ENCODE data around the gene SPDYE3. TPM values are rescaled to one million over a fixed set of nuclear protein-coding genes. Genes with fewer than 3 reads are reported as not detected.

The SPDYE3 gene
- total and polyA plus RNA-seq, 2 of the 13 experiments (the other 11 are each of a cell fraction or from before 2014, with no cell fraction given): not detected

DNA sequence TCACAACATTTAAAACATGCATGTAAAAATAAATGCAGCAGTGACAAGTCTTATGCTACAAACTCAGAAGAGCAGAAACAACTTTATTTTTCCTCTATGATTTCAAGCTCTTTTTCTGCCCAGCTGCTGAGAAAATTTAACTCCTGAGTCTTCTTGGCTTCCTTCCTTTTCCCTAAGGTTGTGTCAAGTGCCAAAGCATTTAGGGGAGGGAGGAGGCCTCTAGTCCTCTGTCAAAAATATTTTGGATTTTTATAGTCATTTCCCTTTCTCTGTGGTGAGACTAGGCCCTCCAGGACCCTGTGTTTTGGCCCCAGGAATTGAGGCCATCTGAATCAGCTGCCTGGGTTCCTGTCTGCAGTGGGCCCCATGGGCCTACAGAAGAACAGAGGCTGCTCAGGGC is 39.4 kb downstream of the SPDYE3 start:
- Histone ChIP-seq H4K20me1 (ENCODE audit: insufficient read depth, low read length) (0 out of 2 replicates have a peak, but pooled peaks cover 10% of the 10 kb centered on the region), H3K27ac (ENCODE audit: extremely low read length, insufficient read depth, low read length) (no peak overlapping the region), H3K9me3 (ENCODE audit: low read length) (no peaks in the 10 kb centered on the region), H3K36me3 (replicated peaks in 1 of 2; ENCODE audit: control insufficient read depth in 1 of 2, insufficient read depth in 2 of 2, low read length in 2 of 2) (peaks cover 27 to 65% of the 10 kb centered on the region in 2 experiments), H3K4me2 (ENCODE audit: low read depth, low read length) (no peak overlapping the region), H3K9ac (ENCODE audit: insufficient read depth, low read depth, low read length) (no peak overlapping the region), H2AFZ (ENCODE audit: low read length) (no peak overlapping the region), H3K27me3 (ENCODE audit: control insufficient read depth in 1 of 2, insufficient read depth in 2 of 2, low read length in 2 of 2) (no peaks in the 10 kb centered on the region; a peak in 1 of 5 replicates), H3K4me1 (ENCODE audit: insufficient read depth, low read length) (peaks cover 11% of the 10 kb centered on the region), H3K4me3 (replicated peaks in 1 of 3; ENCODE audit: insufficient read depth in 1 of 3, low read depth in 2 of 3, low read length in 3 of 3) (no peak overlapping the region), H3K79me2 (ENCODE audit: insufficient read depth, low read length) (no peaks in the 10 kb centered on the region)
- intact Hi-C loops (cut with micrococcal nuclease; ENCODE audit: unreplicated experiment): loop anchor here (10.0 kb wide), 1 partner anchor 102 kb away; no protein-coding TSS in a partner anchor
- ChIA-PET CTCF (ENCODE audit: low intra/inter-chr PET ratio, low total read pairs) (no interaction called here), POLR2A (no interaction called here)
- in situ Hi-C loops (cut with HindIII; ENCODE audit: extremely low pct_ligation_motif_present, low pct_unique_long_range_greater_than_20kb): no loop called here
- FAIRE-seq (no peak), ATAC-seq (no peak), DNase-seq (ENCODE audit: low spot score) (no peak)
- no TSS peak for BruUV-seq (replicated peaks)
- 0 out of 2 replicates have a peak, but pooled peaks have one; percentile 19 for TF ChIP-seq RBFOX2 (IDR thresholded peaks at IDR 0.05; ENCODE audit: low read depth, low read length)
- TF ChIP-seq, protein P1, sequence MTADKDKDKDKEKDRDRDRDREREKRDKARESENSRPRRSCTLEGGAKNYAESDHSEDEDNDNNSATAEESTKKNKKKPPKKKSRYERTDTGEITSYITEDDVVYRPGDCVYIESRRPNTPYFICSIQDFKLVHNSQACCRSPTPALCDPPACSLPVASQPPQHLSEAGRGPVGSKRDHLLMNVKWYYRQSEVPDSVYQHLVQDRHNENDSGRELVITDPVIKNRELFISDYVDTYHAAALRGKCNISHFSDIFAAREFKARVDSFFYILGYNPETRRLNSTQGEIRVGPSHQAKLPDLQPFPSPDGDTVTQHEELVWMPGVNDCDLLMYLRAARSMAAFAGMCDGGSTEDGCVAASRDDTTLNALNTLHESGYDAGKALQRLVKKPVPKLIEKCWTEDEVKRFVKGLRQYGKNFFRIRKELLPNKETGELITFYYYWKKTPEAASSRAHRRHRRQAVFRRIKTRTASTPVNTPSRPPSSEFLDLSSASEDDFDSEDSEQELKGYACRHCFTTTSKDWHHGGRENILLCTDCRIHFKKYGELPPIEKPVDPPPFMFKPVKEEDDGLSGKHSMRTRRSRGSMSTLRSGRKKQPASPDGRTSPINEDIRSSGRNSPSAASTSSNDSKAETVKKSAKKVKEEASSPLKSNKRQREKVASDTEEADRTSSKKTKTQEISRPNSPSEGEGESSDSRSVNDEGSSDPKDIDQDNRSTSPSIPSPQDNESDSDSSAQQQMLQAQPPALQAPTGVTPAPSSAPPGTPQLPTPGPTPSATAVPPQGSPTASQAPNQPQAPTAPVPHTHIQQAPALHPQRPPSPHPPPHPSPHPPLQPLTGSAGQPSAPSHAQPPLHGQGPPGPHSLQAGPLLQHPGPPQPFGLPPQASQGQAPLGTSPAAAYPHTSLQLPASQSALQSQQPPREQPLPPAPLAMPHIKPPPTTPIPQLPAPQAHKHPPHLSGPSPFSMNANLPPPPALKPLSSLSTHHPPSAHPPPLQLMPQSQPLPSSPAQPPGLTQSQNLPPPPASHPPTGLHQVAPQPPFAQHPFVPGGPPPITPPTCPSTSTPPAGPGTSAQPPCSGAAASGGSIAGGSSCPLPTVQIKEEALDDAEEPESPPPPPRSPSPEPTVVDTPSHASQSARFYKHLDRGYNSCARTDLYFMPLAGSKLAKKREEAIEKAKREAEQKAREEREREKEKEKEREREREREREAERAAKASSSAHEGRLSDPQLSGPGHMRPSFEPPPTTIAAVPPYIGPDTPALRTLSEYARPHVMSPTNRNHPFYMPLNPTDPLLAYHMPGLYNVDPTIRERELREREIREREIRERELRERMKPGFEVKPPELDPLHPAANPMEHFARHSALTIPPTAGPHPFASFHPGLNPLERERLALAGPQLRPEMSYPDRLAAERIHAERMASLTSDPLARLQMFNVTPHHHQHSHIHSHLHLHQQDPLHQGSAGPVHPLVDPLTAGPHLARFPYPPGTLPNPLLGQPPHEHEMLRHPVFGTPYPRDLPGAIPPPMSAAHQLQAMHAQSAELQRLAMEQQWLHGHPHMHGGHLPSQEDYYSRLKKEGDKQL (CRISPR knock-in tag; IDR thresholded peaks at IDR 0.05; ENCODE audit: low read depth): no peak

DNA sequence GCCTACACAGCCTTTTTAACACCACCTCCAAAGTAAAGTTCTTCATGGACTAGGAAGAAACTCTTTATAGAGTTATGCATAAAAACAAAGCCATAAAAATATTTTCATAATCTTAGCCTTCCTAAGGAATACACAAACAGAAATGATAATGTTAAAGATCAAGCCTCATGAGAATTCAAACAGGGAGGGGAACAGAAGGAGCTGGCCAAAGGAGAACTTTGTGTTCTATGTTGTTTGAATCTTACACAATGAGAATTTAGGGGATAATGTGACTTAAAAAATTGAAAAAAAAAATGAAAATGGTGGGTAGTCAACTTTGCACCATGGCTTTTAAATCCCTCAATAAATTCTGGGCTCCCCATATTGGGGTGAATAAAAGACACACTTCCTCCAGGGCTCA is 41.3 kb downstream of the SPDYE3 start:
- FAIRE-seq (no peak), ATAC-seq (no peak), DNase-seq (ENCODE audit: low spot score) (no peak)
- H3K9ac ChIP-seq (ENCODE audit: insufficient read depth, low read depth, low read length): no peak overlapping the region
- BruUV-seq (replicated peaks): no TSS peak
- ChIA-PET CTCF (ENCODE audit: low intra/inter-chr PET ratio, low total read pairs) (no interaction called here), POLR2A (no interaction called here)
- H3K4me2 ChIP-seq (ENCODE audit: low read depth, low read length): no peak overlapping the region
- peaks cover 32 to 68% of the 10 kb centered on the region in 2 experiments for H3K36me3 ChIP-seq (replicated peaks in 1 of 2; ENCODE audit: control insufficient read depth in 1 of 2, insufficient read depth in 2 of 2, low read length in 2 of 2)
- intact Hi-C loops (cut with micrococcal nuclease; ENCODE audit: unreplicated experiment): loop anchor here (10.0 kb wide), 1 partner anchor 104 kb away; no protein-coding TSS in a partner anchor
- 0 out of 2 replicates have a peak, but pooled peaks cover 7% of the 10 kb centered on the region for H4K20me1 ChIP-seq (ENCODE audit: insufficient read depth, low read length)
- H3K9me3 ChIP-seq (ENCODE audit: low read length): no peaks in the 10 kb centered on the region
- H3K79me2 ChIP-seq (ENCODE audit: insufficient read depth, low read length): no peaks in the 10 kb centered on the region
- H2AFZ ChIP-seq (ENCODE audit: low read length): no peak overlapping the region
- H3K4me3 ChIP-seq (replicated peaks in 1 of 3; ENCODE audit: insufficient read depth in 1 of 3, low read depth in 2 of 3, low read length in 3 of 3): no peak overlapping the region
- no peak overlapping the region for H3K27ac ChIP-seq (ENCODE audit: extremely low read length, insufficient read depth, low read length)
- no peaks in the 10 kb centered on the region; a peak in 1 of 5 replicates for H3K27me3 ChIP-seq (ENCODE audit: control insufficient read depth in 1 of 2, insufficient read depth in 2 of 2, low read length in 2 of 2)
- in situ Hi-C loops (cut with HindIII; ENCODE audit: extremely low pct_ligation_motif_present, low pct_unique_long_range_greater_than_20kb): no loop called here
- H3K4me1 ChIP-seq (ENCODE audit: insufficient read depth, low read length): peaks cover 11% of the 10 kb centered on the region
- TF ChIP-seq RBM39 (IDR thresholded peaks at IDR 0.05; ENCODE audit: low read depth, low read length, poor library complexity, severe bottlenecking) (no peak), ZSCAN29 (CRISPR knock-in tag; conservative IDR thresholded peaks at IDR 0.05) (no peak), ZNF619 (CRISPR knock-in tag; IDR thresholded peaks at IDR 0.05) (no peak), ZNF766 (CRISPR knock-in tag; IDR thresholded peaks at IDR 0.05; ENCODE audit: borderline replicate concordance) (no peak)
- TF ChIP-seq, protein P2, sequence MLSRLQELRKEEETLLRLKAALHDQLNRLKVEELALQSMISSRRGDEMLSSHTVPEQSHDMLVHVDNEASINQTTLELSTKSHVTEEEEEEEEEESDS (CRISPR knock-in tag; IDR thresholded peaks at IDR 0.05; ENCODE audit: borderline replicate concordance): no peak
- TF ChIP-seq, protein P3, sequence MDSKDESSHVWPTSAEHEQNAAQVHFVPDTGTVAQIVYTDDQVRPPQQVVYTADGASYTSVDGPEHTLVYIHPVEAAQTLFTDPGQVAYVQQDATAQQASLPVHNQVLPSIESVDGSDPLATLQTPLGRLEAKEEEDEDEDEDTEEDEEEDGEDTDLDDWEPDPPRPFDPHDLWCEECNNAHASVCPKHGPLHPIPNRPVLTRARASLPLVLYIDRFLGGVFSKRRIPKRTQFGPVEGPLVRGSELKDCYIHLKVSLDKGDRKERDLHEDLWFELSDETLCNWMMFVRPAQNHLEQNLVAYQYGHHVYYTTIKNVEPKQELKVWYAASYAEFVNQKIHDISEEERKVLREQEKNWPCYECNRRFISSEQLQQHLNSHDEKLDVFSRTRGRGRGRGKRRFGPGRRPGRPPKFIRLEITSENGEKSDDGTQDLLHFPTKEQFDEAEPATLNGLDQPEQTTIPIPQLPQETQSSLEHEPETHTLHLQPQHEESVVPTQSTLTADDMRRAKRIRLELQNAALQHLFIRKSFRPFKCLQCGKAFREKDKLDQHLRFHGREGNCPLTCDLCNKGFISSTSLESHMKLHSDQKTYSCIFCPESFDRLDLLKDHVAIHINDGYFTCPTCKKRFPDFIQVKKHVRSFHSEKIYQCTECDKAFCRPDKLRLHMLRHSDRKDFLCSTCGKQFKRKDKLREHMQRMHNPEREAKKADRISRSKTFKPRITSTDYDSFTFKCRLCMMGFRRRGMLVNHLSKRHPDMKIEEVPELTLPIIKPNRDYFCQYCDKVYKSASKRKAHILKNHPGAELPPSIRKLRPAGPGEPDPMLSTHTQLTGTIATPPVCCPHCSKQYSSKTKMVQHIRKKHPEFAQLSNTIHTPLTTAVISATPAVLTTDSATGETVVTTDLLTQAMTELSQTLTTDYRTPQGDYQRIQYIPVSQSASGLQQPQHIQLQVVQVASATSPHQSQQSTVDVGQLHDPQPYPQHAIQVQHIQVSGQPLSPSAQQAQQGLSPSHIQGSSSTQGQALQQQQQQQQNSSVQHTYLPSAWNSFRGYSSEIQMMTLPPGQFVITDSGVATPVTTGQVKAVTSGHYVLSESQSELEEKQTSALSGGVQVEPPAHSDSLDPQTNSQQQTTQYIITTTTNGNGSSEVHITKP (CRISPR knock-in tag; IDR thresholded peaks at IDR 0.05; ENCODE audit: low read depth): no peak

All from HepG2 (cell line).